Measurements from ENCODE around the gene CLASP2.
"Not testable (repeated sequence)": the region's sequence is repeated elsewhere in the genome, so short reads cannot be mapped to it uniquely, and the experiment has no call there.

The CLASP2 gene

DNA sequence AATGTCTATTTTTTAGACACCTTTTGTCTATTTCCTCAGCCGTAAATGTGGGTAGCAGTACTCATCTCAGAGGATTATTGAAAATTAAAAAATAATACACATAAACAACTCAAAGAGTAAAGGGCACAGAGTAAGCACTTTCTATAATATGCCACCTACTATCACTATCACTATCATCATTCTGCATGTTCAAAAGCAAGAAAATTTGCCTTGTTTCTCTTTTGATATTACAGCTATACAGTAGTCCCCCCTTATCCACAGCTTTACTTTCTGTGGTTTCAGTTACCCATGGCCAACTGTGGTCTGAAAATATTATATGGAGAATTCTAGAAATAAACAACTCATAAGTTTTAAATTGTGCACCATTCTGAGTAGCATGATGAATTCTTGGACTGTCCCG lies 27.7 kb downstream of the CLASP2 start:
- no peak for DNase-seq (ENCODE audit: low read depth in 2 of 2, low spot score in 1 of 2)

DNA sequence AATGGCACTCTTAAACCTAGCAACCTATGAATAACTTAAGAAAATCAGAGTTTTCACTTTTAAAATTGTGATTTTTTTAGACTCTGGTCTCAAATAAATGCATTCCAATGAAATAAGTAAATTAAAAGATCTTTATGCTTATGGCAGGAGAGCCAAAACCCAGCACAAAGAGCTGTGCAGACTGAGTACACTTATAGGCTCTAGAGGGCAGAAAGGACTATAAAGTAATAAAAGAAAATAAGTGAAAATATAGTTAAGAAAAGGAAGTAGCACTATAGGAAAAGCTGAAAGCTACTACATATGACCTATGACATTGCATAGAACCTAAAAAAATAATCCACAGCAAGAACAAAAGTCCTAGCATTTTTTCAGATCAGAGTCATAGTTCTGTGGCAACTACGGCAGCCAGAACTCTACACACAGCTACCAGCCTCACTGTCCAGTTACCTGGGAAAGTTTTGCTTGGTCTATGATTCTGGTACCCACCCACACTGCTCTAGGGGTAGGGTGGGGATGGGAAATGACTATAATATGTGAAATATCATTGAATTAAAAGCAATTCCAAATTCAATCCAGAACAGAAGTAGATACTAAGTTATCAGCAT lies 30.5 kb downstream of the CLASP2 start:
- no peak for DNase-seq (ENCODE audit: low read depth in 2 of 2, low spot score in 1 of 2)

- DNase-seq (ENCODE audit: low read depth in 2 of 2, low spot score in 1 of 2): no peak
Observed at GRCh38 chr3:33682770-33683169, 35.3 kb downstream of the CLASP2 start.

DNA sequence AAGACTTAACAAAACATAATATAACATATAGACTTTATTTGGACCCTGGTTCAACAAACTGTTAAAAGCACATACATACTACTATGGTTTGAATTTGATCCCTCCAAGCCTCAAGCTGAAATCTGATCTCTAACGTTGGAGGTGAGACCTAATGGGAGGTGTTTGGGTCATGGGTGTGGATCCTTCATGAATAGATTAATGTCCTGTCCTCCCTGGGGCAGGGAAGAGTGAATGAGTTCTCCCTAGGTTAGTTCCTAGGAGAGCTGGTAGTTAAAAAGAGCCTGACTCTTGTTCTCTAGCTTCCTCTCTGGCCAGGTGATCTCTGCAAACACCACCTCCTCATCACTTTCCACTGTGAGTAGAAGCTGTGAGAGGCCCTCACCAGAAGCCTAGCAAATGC lies 36.4 kb downstream of the CLASP2 start:
- no peak for DNase-seq (ENCODE audit: low read depth in 2 of 2, low spot score in 1 of 2)

DNA sequence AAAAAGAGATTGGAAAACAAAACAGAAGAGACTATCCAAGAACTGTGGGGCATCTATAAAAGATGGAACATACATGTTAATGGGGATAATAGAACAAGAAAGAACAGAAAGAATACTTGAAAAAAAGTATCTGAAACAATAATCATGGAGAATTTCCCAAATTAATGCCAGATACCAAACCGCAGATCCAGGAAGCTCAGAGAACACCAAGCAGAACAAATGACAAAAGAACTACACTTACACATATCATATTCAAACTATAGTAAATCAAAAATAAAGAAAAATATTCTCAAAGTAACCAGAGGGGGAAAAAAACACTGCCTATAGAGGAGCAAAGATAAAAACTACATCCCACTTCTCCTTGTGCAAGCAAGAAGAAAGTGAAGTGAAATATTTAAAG lies 40.0 kb downstream of the CLASP2 start:
- DNase-seq (ENCODE audit: low read depth in 2 of 2, low spot score in 1 of 2): no peak

DNA sequence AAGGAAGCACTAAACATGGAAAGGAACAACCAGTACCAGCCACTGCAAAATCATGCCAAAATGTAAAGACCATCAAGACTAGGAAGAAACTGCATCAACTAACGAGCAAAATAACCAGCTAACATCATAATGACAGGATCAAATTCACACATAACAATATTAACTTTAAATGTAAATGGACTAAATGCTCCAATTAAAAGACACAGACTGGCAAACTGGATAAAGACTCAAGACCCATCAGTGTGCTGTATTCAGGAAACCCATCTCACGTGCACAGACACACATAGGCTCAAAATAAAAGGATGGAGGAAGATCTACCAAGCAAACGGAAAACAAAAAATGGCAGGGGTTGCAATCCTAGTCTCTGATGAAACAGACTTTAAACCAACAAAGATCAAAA lies 44.6 kb downstream of the CLASP2 start:
- not testable (repeated sequence) for DNase-seq (ENCODE audit: low read depth in 2 of 2, low spot score in 1 of 2)

- no peak for DNase-seq (ENCODE audit: low read depth in 2 of 2, low spot score in 1 of 2)
Observed at GRCh38 chr3:33668618-33669017, 49.4 kb downstream of the CLASP2 start.

DNA sequence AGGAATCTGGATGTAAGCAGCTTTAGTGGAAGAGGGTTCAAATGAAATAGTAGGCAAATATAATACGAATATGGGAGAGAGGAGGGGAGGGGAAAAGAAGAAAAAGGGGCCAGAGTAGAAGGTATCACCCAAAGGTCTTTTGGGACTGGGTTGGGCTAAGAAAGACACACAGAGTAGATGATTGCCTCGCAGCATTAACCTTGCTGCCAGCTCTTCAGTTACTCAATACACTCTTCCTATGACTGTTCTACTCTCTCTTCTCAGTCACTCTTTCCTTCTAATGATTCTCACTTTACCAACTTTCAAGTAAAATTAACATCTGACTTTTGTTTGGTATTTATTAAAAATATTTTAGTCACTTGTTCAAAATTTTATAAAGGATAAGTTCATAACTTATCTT lies 52.8 kb downstream of the CLASP2 start:
- DNase-seq (ENCODE audit: low read depth in 2 of 2, low spot score in 1 of 2): no peak

- no peak for DNase-seq (ENCODE audit: low read depth in 2 of 2, low spot score in 1 of 2)
Observed at GRCh38 chr3:33664195-33664594, 53.9 kb downstream of the CLASP2 start.

DNA sequence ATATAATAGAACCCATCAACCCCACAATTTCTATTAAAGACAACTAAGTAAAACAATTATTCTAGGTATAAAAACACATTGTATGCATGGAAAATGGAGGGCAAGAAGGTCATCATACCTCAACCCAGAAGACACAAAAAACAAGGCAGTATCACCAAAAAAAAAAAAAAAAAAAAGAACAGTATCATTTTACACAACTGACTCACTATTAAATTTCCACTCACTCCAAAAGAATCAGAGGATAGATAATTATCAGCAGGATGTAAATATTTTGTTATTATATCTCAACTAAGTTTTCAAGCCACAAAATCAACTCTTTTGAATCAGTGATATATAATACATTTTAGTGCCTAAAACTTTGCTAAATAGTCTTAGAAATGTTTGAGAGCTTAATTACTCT lies 55.0 kb downstream of the CLASP2 start:
- no peak for DNase-seq (ENCODE audit: low read depth in 2 of 2, low spot score in 1 of 2)

GRCh38 chr3:33659856-33660434 lies 58.1 kb downstream of the CLASP2 start:
- DNase-seq (ENCODE audit: low read depth in 2 of 2, low spot score in 1 of 2): no peak

GRCh38 chr3:33658991-33659848 lies 58.8 kb downstream of the CLASP2 start:
- no peak for DNase-seq (ENCODE audit: low read depth in 2 of 2, low spot score in 1 of 2)

DNA sequence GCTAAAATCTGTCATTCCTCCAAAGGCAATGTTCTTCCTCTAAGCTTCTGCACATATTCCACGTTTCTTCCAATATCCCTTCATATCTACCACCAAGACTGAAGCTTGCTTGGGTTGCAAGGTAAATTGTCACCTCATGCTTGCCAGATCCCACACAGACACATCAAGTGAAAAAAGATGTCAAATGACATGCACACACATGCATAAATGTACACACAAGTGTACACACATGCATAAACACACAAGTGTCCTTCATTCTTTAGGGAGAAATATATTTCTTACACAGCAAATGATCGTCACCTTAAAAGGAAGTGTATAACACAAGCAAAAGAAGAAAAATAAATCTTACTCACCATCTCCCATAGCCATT lies 59.4 kb downstream of the CLASP2 start:
- DNase-seq (ENCODE audit: low read depth in 2 of 2, low spot score in 1 of 2): no peak

GRCh38 chr3:33658039-33658438 lies 60.0 kb downstream of the CLASP2 start:
- DNase-seq (ENCODE audit: low read depth in 2 of 2, low spot score in 1 of 2): no peak

DNA sequence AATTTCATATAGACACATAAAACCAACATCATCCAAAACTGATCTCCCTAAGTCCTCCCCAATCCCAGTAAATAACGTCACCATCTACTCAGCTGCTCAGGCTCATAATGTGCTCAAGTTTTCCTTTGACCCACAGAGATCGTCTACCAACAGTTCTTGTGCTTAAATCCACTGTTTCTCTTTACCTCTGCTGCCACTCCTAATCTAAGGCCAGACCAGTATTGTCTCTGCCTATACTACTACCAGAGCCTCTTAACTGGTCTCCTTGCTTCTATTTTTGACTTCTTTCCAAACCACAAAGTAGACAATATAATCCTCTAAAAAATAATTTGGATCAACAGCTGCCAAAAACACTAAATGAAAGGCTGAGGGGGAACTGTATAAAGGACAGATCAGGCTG lies 65.3 kb downstream of the CLASP2 start:
- DNase-seq (ENCODE audit: low read depth in 2 of 2, low spot score in 1 of 2): no peak

DNA sequence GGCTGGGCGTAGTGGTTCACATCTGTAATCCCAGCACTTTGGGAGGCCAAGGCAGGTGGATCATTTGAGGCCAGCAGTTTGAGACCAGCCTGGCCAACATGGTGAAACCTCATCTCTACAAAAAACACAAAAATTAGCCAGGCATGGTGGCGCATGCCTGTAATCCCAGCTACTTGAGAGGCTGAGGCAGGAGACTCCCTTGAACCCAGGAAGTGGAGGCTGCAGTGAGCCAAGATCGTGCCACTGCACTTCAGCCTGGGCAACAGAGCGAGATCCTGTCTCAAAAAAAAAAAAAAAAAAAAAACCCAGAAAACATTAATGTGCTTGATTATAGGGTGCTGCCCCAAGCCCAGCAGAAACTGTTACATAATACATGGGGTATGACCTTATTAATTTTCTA lies 67.0 kb downstream of the CLASP2 start:
- not testable (repeated sequence) for DNase-seq (ENCODE audit: low read depth in 2 of 2, low spot score in 1 of 2)

GRCh38 chr3:33650495-33650894 lies 67.6 kb downstream of the CLASP2 start:
- DNase-seq (ENCODE audit: low read depth in 2 of 2, low spot score in 1 of 2): no peak

GRCh38 chr3:33648793-33649192 lies 69.3 kb downstream of the CLASP2 start:
- no peak for DNase-seq (ENCODE audit: low read depth in 2 of 2, low spot score in 1 of 2)

GRCh38 chr3:33646406-33646805 lies 71.6 kb downstream of the CLASP2 start:
- no peak for DNase-seq (ENCODE audit: low read depth in 2 of 2, low spot score in 1 of 2)

DNA sequence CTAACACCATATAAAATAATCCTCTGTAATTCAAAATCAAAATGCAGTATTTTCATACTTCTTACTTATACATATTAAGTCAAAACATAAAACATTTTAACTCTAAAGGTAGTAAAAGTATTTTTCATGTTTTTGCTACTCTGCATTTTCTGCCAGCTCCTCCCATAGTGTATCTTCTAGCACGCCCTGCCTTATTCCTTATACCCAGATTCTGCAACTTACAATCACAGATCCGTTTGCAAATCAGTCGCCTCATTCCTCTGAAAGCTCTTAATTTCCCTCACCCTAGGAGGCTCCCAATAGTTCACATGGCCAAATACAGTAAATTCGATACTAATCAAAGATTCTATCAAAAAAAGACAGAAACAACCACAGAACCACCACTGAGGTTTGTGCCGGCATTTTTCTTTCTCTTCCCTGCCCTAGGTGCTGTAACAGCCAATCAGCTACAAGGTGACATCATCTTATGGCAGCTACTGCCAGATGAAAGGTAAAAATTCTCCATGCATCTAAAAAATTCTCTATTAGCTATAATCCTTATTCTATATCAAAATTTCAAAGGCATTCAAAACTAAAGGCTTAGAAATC lies 72.9 kb downstream of the CLASP2 start:
- DNase-seq (ENCODE audit: low read depth in 2 of 2, low spot score in 1 of 2): no peak

DNA sequence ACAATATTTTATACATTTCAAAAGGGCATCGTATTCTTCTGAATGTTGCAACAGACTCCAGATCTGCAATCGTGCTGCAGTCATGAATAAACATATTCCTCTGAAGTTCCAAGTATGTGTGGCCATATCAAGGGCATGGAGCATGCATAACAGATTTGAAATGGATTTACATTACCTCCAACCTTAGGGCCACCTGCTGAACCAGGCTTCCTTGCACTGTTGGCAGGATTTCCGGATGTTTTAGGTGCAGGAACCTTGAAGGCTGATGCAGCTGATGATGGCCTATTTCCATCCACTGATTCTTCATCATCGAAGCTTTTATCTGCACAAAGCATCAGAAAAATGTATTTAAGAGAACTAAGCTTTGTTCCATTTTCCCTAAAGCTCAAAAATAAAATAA lies 73.5 kb downstream of the CLASP2 start:
- DNase-seq (ENCODE audit: low read depth in 2 of 2, low spot score in 1 of 2): no peak

DNA sequence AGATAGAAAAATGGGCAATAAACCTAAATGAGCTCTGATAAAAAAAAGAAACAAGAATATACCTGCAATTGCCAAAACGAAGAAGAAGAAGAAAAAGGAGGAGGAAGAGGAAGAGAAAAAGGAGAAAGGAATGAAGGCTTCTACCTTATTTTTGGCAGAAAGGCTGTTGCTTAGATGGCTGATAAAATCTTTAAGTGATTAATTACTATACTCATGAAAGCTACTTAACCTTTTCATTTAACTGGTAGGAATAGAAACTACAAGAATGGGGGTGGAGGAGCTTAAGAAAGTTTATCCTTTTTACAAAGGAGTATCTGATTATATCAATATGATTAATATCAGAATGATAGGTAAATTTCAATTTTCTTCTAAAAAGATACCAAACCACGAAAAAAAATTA lies 75.2 kb downstream of the CLASP2 start:
- no peak for DNase-seq (ENCODE audit: low read depth in 2 of 2, low spot score in 1 of 2)

Measured in stimulated activated CD8-positive, alpha-beta memory T cell treated with anti-CD3 and anti-CD28 coated beads, Interleukin-4, amount 100 ng/mL, for 1 hour (primary cell).